GM12891 (cell line): ENCODE data around the gene MED12L.

ENCODE experiments used
- POLR2A ChIP-seq: IDR thresholded peaks from 2 replicates; pipeline ENCODE4 v1.6.1; 2011; ENCODE audit warnings: low read depth, low read length, control low read depth
- POLR2AphosphoS5 ChIP-seq: IDR thresholded peaks from 2 replicates; pipeline ENCODE4 v1.6.1; 2011; ENCODE audit warnings: low read depth, low read length, control low read depth

DNA sequence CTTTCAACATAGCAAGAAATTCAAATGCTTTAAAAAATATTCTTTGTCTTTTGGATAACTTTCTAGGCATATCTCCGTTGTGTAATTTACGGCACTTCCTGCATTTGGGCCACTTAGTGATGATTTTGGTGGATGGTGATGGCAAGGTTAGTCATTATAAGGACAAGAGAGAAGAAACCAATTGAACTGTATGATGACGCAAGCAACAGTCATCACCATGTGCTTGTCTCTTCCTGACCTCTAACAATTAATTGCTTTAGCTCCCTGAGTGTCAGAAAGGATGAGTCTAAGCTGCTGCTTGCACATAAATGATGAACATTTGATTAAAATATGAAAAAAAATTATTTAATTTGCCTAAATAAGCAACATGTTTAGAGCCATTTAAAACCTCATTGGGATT, 310.3 kb downstream of the MED12L start:
- TF ChIP-seq POLR2A: no peak
- TF ChIP-seq POLR2AphosphoS5: no peak
